ENCODE results near the gene OR2G6. TPM values are rescaled to one million over a fixed set of nuclear protein-coding genes. Genes with fewer than 3 reads are reported as not detected.
"Not testable (repeated sequence)": the region's sequence is repeated elsewhere in the genome, so short reads cannot be mapped to it uniquely, and the experiment has no call there.

The OR2G6 gene
- polyA plus RNA-seq, 1 donor from 2014 or later = not detected

- no peaks in the 10 kb centered on the region for H4K20me1 ChIP-seq (ENCODE audit: insufficient read depth)
- TF ChIP-seq TAF1 (IDR thresholded peaks at IDR 0.05; ENCODE audit: low read depth) = no peak
- no peak for TF ChIP-seq SMC3 (conservative IDR thresholded peaks at IDR 0.05; ENCODE audit: poor library complexity)
- no peak for TF ChIP-seq MXI1 (conservative IDR thresholded peaks at IDR 0.05; ENCODE audit: poor library complexity, severe bottlenecking)
- TF ChIP-seq REST (IDR thresholded peaks at IDR 0.05; ENCODE audit: borderline replicate concordance) = no peak
- no peak for TF ChIP-seq CTCF (IDR thresholded peaks at IDR 0.05; ENCODE audit: poor library complexity, severe bottlenecking)
- no peak for TF ChIP-seq POLR2AphosphoS5 (IDR thresholded peaks at IDR 0.05)
- no peak for TF ChIP-seq EP300 (conservative IDR thresholded peaks at IDR 0.05; ENCODE audit: poor library complexity, severe bottlenecking)
- TF ChIP-seq EZH2 (IDR thresholded peaks at IDR 0.05; ENCODE audit: borderline replicate concordance, insufficient read depth, low read length, poor library complexity, severe bottlenecking) = no peak
- no peak for TF ChIP-seq RAD21 (conservative IDR thresholded peaks at IDR 0.05)
- H3K9me2 ChIP-seq (ENCODE audit: insufficient read depth, low read length) = no peaks in the 10 kb centered on the region
- H3K9me3 ChIP-seq (ENCODE audit: low read length) = no peaks in the 10 kb centered on the region
- H3K79me2 ChIP-seq (replicated peaks; ENCODE audit: insufficient read depth, low read length) = no peaks in the 10 kb centered on the region
- no peak overlapping the region for H3K27ac ChIP-seq (ENCODE audit: low read length)
- no peak overlapping the region for H3K9ac ChIP-seq (ENCODE audit: low read length)
- no peaks in the 10 kb centered on the region for H3K27me3 ChIP-seq (ENCODE audit: insufficient read depth, low read depth, low read length)
- H2AFZ ChIP-seq (ENCODE audit: low read depth, low read length) = no peak overlapping the region
- H3K36me3 ChIP-seq (ENCODE audit: insufficient read depth, low read length) = no peaks in the 10 kb centered on the region
- no peaks in the 10 kb centered on the region for H3F3A ChIP-seq (ENCODE audit: insufficient read depth, low read length, poor library complexity, severe bottlenecking)
- H3K4me3 ChIP-seq (ENCODE audit: low read length) = no peak overlapping the region
- no peak overlapping the region for H3K4me2 ChIP-seq (ENCODE audit: low read length)
Observed at GRCh38 chr1:248521856-248522255, 14.0 kb downstream of the OR2G6 start.

- not testable (repeated sequence) for H3K27me3 ChIP-seq (ENCODE audit: insufficient read depth, low read depth, low read length); H3K9ac ChIP-seq (ENCODE audit: low read length); H3K9me3 ChIP-seq (ENCODE audit: low read length); H3K4me3 ChIP-seq (ENCODE audit: low read length); H2AFZ ChIP-seq (ENCODE audit: low read depth, low read length); H3F3A ChIP-seq (ENCODE audit: insufficient read depth, low read length, poor library complexity, severe bottlenecking); H3K9me2 ChIP-seq (ENCODE audit: insufficient read depth, low read length); H3K36me3 ChIP-seq (ENCODE audit: insufficient read depth, low read length); H3K79me2 ChIP-seq (replicated peaks; ENCODE audit: insufficient read depth, low read length); H3K4me2 ChIP-seq (ENCODE audit: low read length); H4K20me1 ChIP-seq (ENCODE audit: insufficient read depth); H3K27ac ChIP-seq (ENCODE audit: low read length)
Observed at GRCh38 chr1:248537449-248537848, 29.6 kb downstream of the OR2G6 start.

GRCh38 chr1:248547383-248547782, 39.5 kb downstream of the OR2G6 start:
- not testable (repeated sequence) for H3K79me2 ChIP-seq (replicated peaks; ENCODE audit: insufficient read depth, low read length); H2AFZ ChIP-seq (ENCODE audit: low read depth, low read length); H4K20me1 ChIP-seq (ENCODE audit: insufficient read depth); H3K27ac ChIP-seq (ENCODE audit: low read length); H3K27me3 ChIP-seq (ENCODE audit: insufficient read depth, low read depth, low read length); H3F3A ChIP-seq (ENCODE audit: insufficient read depth, low read length, poor library complexity, severe bottlenecking); H3K4me2 ChIP-seq (ENCODE audit: low read length); H3K36me3 ChIP-seq (ENCODE audit: insufficient read depth, low read length); H3K9me3 ChIP-seq (ENCODE audit: low read length); H3K4me3 ChIP-seq (ENCODE audit: low read length); H3K9ac ChIP-seq (ENCODE audit: low read length); H3K9me2 ChIP-seq (ENCODE audit: insufficient read depth, low read length)

GRCh38 chr1:248551027-248551426, 43.2 kb downstream of the OR2G6 start:
- H3K27me3 ChIP-seq (ENCODE audit: insufficient read depth, low read depth, low read length); H3K4me3 ChIP-seq (ENCODE audit: low read length); H3K9me3 ChIP-seq (ENCODE audit: low read length); H3K9me2 ChIP-seq (ENCODE audit: insufficient read depth, low read length); H3K79me2 ChIP-seq (replicated peaks; ENCODE audit: insufficient read depth, low read length); H2AFZ ChIP-seq (ENCODE audit: low read depth, low read length); H4K20me1 ChIP-seq (ENCODE audit: insufficient read depth); H3K4me2 ChIP-seq (ENCODE audit: low read length); H3K9ac ChIP-seq (ENCODE audit: low read length); H3K36me3 ChIP-seq (ENCODE audit: insufficient read depth, low read length); H3K27ac ChIP-seq (ENCODE audit: low read length); H3F3A ChIP-seq (ENCODE audit: insufficient read depth, low read length, poor library complexity, severe bottlenecking): not testable (repeated sequence)

- H3F3A ChIP-seq (ENCODE audit: insufficient read depth, low read length, poor library complexity, severe bottlenecking); H3K4me2 ChIP-seq (ENCODE audit: low read length); H3K27me3 ChIP-seq (ENCODE audit: insufficient read depth, low read depth, low read length); H3K9me3 ChIP-seq (ENCODE audit: low read length); H3K9me2 ChIP-seq (ENCODE audit: insufficient read depth, low read length); H3K4me3 ChIP-seq (ENCODE audit: low read length); H3K79me2 ChIP-seq (replicated peaks; ENCODE audit: insufficient read depth, low read length); H4K20me1 ChIP-seq (ENCODE audit: insufficient read depth); H3K9ac ChIP-seq (ENCODE audit: low read length); H2AFZ ChIP-seq (ENCODE audit: low read depth, low read length); H3K36me3 ChIP-seq (ENCODE audit: insufficient read depth, low read length); H3K27ac ChIP-seq (ENCODE audit: low read length): not testable (repeated sequence)
Observed at GRCh38 chr1:248562672-248563071, 54.8 kb downstream of the OR2G6 start, which contains the start of gene OR2T29. Gene OR2T29 (minus strand): TSS chr1:248562772. CDS start chr1:248559491, 3,281 bp downstream.

Measured in neural cell (in vitro differentiated cells).